GM19099 (cell line): ENCODE data around the gene TTYH2.

Experiments used
- POLR2A ChIP-seq: IDR thresholded peaks from 3 replicates; pipeline ENCODE4 v1.6.1; 2011; ENCODE audit warnings: low read depth; ENCODE audit not compliant: insufficient read length; ENCODE audit errors: extremely low read depth

TTYH2 gene

GRCh38 chr17:74217888-74218287 is 4.5 kb downstream of the TTYH2 start:
- no peak for TF ChIP-seq POLR2A

- no peak for TF ChIP-seq POLR2A
Measured at GRCh38 chr17:74218436-74218835, 5.1 kb downstream of the TTYH2 start.

- TF ChIP-seq POLR2A: no peak
Measured at GRCh38 chr17:74219576-74220133, 6.3 kb downstream of the TTYH2 start.

GRCh38 chr17:74220219-74220618 is 6.8 kb downstream of the TTYH2 start:
- no peak for TF ChIP-seq POLR2A

- TF ChIP-seq POLR2A: no peak
Measured at GRCh38 chr17:74220946-74221818, 7.8 kb downstream of the TTYH2 start.

GRCh38 chr17:74222399-74222798 is 9.0 kb downstream of the TTYH2 start:
- TF ChIP-seq POLR2A: no peak

GRCh38 chr17:74223901-74224300 is 10.5 kb downstream of the TTYH2 start:
- no peak for TF ChIP-seq POLR2A

- no peak for TF ChIP-seq POLR2A
Measured at GRCh38 chr17:74224959-74225725, 11.8 kb downstream of the TTYH2 start.

GRCh38 chr17:74226252-74226651 is 12.9 kb downstream of the TTYH2 start:
- TF ChIP-seq POLR2A: no peak

- TF ChIP-seq POLR2A: no peak
Measured at GRCh38 chr17:74227271-74228080, 14.1 kb downstream of the TTYH2 start.

GRCh38 chr17:74228306-74228978 is 15.1 kb downstream of the TTYH2 start:
- no peak for TF ChIP-seq POLR2A

GRCh38 chr17:74230896-74231295 is 17.5 kb downstream of the TTYH2 start:
- no peak for TF ChIP-seq POLR2A

- TF ChIP-seq POLR2A: no peak
Measured at GRCh38 chr17:74231928-74232907, 18.8 kb downstream of the TTYH2 start.
